WTC11 (cell line): ENCODE measurements around the gene GSX1.

Experiments used
- CTCF ChIP-seq: fragments of 200-600 bp; IDR thresholded peaks from 2 replicates; pipeline ENCODE4 v1.8.0; 2022; ENCODE audit warnings: antibody characterized with exemption
- MLX ChIP-seq: sonication (generic); formaldehyde crosslinking; IDR thresholded peaks from 2 replicates; pipeline ENCODE4 v1.8.1; 2023; ENCODE audit warnings: mild to moderate bottlenecking, missing genetic modification reagents, moderate library complexity

- TF ChIP-seq MLX (CRISPR knock-in tag) (no peak), CTCF (no peak)
Observed at GRCh38 chr13:27745301-27745700, 47.0 kb upstream of the GSX1 start.
